Vagina (tissue), 2 donors: Measurements from ENCODE around the gene SPDYC. TPM values are rescaled to one million over a fixed set of nuclear protein-coding genes. Genes with fewer than 3 reads are reported as not detected.
"Not testable (repeated sequence)": the region's sequence is repeated elsewhere in the genome, so short reads cannot be mapped to it uniquely, and the experiment has no call there.

ENCODE experiments used
- DNase-seq, 2 donors: peaks; one replicate each; pipeline ENCODE4 v3.0.0-alpha.2; 2017; ENCODE audit errors: extremely low spot score in 2 of 2
- H3K27ac ChIP-seq: fragments of 200-600 bp; sonication (generic); one replicate; pipeline ENCODE4 v1.5.1; 2019
- H3K27me3 ChIP-seq: fragments of 200-600 bp; sonication (generic); one replicate; pipeline ENCODE4 v1.5.1; 2019
- H3K36me3 ChIP-seq, 2 donors: fragments of 200-600 bp; sonication (generic); one replicate each; pipeline ENCODE4 v1.5.1; 2017 to 2019
- H3K4me1 ChIP-seq: fragments of 200-600 bp; sonication (generic); one replicate; pipeline ENCODE4 v1.5.1; 2019
- H3K4me3 ChIP-seq, 2 donors: fragments of 200-600 bp; sonication (generic); 1 replicate in 1 of 2; 2 replicates in 1 of 2; pipeline ENCODE4 v1.5.1; 2016 to 2019
- H3K9me3 ChIP-seq: fragments of 200-600 bp; sonication (generic); one replicate; pipeline ENCODE4 v1.5.1; 2019
- CTCF ChIP-seq, 3 experiments: fragments of 450-650 bp in 2 of 3; fragments of 200-600 bp in 1 of 3; sonication (generic) in 1 of 3; IDR thresholded peaks; one replicate each; pipeline ENCODE4 v1.5.1; 2017 to 2019; ENCODE audit warnings: antibody characterized with exemption in 3 of 3, mild to moderate bottlenecking in 2 of 3, moderate library complexity in 2 of 3
- POLR2A ChIP-seq, 2 donors: fragments of 450-650 bp; IDR thresholded peaks; one replicate each; pipeline ENCODE4 v1.6.1; 2017; ENCODE audit warnings: antibody characterized with exemption in 2 of 2, mild to moderate bottlenecking in 2 of 2, moderate library complexity in 2 of 2
- POLR2AphosphoS5 ChIP-seq, 2 donors: sonication (generic); formaldehyde crosslinking; IDR thresholded peaks; one replicate each; pipeline ENCODE4 v1.9.0; 2017; ENCODE audit warnings: antibody characterized with exemption in 2 of 2, mild to moderate bottlenecking in 2 of 2, low read depth in 1 of 2; ENCODE audit not compliant: insufficient read depth in 1 of 2
- intact Hi-C: fragments of 100-400 bp; cut with DNase I; formaldehyde crosslinking; loops from one replicate; pipeline ENCODE4 v1.15.1; 2023
- total RNA-seq: library from RNA; depleted of rRNA; stranded (reverse); fragments of >200 nt; gene quantifications from one replicate; pipeline ENCODE4 v1.2.3, GENCODE V29; 2016

Gene SPDYC
- total RNA-seq, 1 donor from 2014 or later, result not detected

GRCh38 chr11:65147352-65148075 is 22.5 kb upstream of the SPDYC start:
- intact Hi-C loops, result no loop called here
- Histone ChIP-seq H3K27ac (no peak overlapping the region), H3K27me3 (no peaks in the 10 kb centered on the region), H3K4me3 (no peak overlapping the region), H3K9me3 (no peaks in the 10 kb centered on the region), H3K36me3 (no peaks in the 10 kb centered on the region), H3K4me1 (peaks cover 20% of the 10 kb centered on the region)
- TF ChIP-seq POLR2AphosphoS5 (IDR thresholded peaks at IDR 0.05; ENCODE audit: insufficient read depth in 1 of 2, low read depth in 1 of 2), result no peak
- TF ChIP-seq POLR2A (IDR thresholded peaks at IDR 0.05), result no peak
- no peak for TF ChIP-seq CTCF (IDR thresholded peaks at IDR 0.05)
- no peak for DNase-seq

GRCh38 chr11:65148657-65149056 is 21.4 kb upstream of the SPDYC start:
- Histone ChIP-seq H3K4me1 (peaks cover 20% of the 10 kb centered on the region), H3K27me3 (no peaks in the 10 kb centered on the region), H3K9me3 (no peaks in the 10 kb centered on the region), H3K4me3 (no peak overlapping the region), H3K27ac (no peak overlapping the region), H3K36me3 (no peaks in the 10 kb centered on the region)
- no peak for DNase-seq
- intact Hi-C loops, result no loop called here
- no peak for TF ChIP-seq POLR2AphosphoS5 (IDR thresholded peaks at IDR 0.05; ENCODE audit: insufficient read depth in 1 of 2, low read depth in 1 of 2)
- TF ChIP-seq CTCF (IDR thresholded peaks at IDR 0.05), result no peak
- no peak for TF ChIP-seq POLR2A (IDR thresholded peaks at IDR 0.05)

GRCh38 chr11:65150131-65150508 is 19.9 kb upstream of the SPDYC start:
- DNase-seq, intact Hi-C loops, H3K27me3 ChIP-seq, H3K36me3 ChIP-seq, H3K4me3 ChIP-seq, H3K9me3 ChIP-seq: not testable (repeated sequence)
- Histone ChIP-seq H3K4me1 (peaks cover 20% of the 10 kb centered on the region), H3K27ac (peak overlapping the region; percentile 49)

- Histone ChIP-seq H3K27ac (peak overlapping the region; percentile 49), H3K9me3 (no peaks in the 10 kb centered on the region), H3K27me3 (no peaks in the 10 kb centered on the region), H3K4me1 (peaks cover 20% of the 10 kb centered on the region), H3K4me3 (no peak overlapping the region), H3K36me3 (no peaks in the 10 kb centered on the region)
- intact Hi-C loops, result no loop called here
- TF ChIP-seq POLR2A (IDR thresholded peaks at IDR 0.05) (no peak), POLR2AphosphoS5 (IDR thresholded peaks at IDR 0.05; ENCODE audit: insufficient read depth in 1 of 2, low read depth in 1 of 2) (peak in 1 of 2 donors; percentile 72)
- peak in 1 of 2 donors; percentile 90 for DNase-seq
Measured at GRCh38 chr11:65150509-65151299, 19.3 kb upstream of the SPDYC start.

- intact Hi-C loops, result no loop called here
- H3K36me3 ChIP-seq, result no peaks in the 10 kb centered on the region
- H3K4me1 ChIP-seq, result peaks cover 20% of the 10 kb centered on the region
- H3K27ac ChIP-seq, result peak overlapping the region; percentile 49
- TF ChIP-seq POLR2A (IDR thresholded peaks at IDR 0.05) (no peak), POLR2AphosphoS5 (IDR thresholded peaks at IDR 0.05; ENCODE audit: insufficient read depth in 1 of 2, low read depth in 1 of 2) (no peak)
- H3K4me3 ChIP-seq, result no peak overlapping the region
- H3K9me3 ChIP-seq, result no peaks in the 10 kb centered on the region
- no peak for DNase-seq
- H3K27me3 ChIP-seq, result no peaks in the 10 kb centered on the region
Measured at GRCh38 chr11:65151331-65151899, 18.6 kb upstream of the SPDYC start.

GRCh38 chr11:65152122-65152521 is 17.9 kb upstream of the SPDYC start:
- H3K36me3 ChIP-seq, result no peaks in the 10 kb centered on the region
- intact Hi-C loops, result no loop called here
- no peaks in the 10 kb centered on the region for H3K27me3 ChIP-seq
- no peak for DNase-seq
- no peak overlapping the region for H3K27ac ChIP-seq
- H3K4me3 ChIP-seq, result no peak overlapping the region
- peaks cover 20% of the 10 kb centered on the region for H3K4me1 ChIP-seq
- H3K9me3 ChIP-seq, result no peaks in the 10 kb centered on the region
- TF ChIP-seq POLR2A (IDR thresholded peaks at IDR 0.05), result no peak
